ENCODE results near the gene RTN4R.

Gene RTN4R

GRCh38 chr22:20256551-20257211 is 11.4 kb downstream of the RTN4R start:
- no peak overlapping the region for H3K9ac ChIP-seq (ENCODE audit: low read length)
- TF ChIP-seq EZH2 (IDR thresholded peaks at IDR 0.05; ENCODE audit: borderline replicate concordance, low read length), result no peak
- no peak for TF ChIP-seq CTCF (IDR thresholded peaks at IDR 0.05; ENCODE audit: low read length)
- H3K4me3 ChIP-seq (ENCODE audit: low read depth, low read length, poor library complexity, severe bottlenecking), result no peak overlapping the region
- H3K27me3 ChIP-seq (ENCODE audit: insufficient read depth, low read length), result no peaks in the 10 kb centered on the region
- H3F3A ChIP-seq (ENCODE audit: insufficient read depth, low read length), result no peaks in the 10 kb centered on the region
- no peak overlapping the region for H3K27ac ChIP-seq (ENCODE audit: low read depth, low read length, poor library complexity, severe bottlenecking)
- no peaks in the 10 kb centered on the region for H3K9me2 ChIP-seq (ENCODE audit: low read depth, low read length)
- no peaks in the 10 kb centered on the region for H3K4me1 ChIP-seq (ENCODE audit: insufficient read depth, low read length, severe bottlenecking)
- H3K36me3 ChIP-seq (ENCODE audit: insufficient read depth, low read length), result no peaks in the 10 kb centered on the region
- no peaks in the 10 kb centered on the region for H4K20me1 ChIP-seq (ENCODE audit: insufficient read depth, low read length)
- no peak overlapping the region for H3K4me2 ChIP-seq (ENCODE audit: low read length)
- no peak overlapping the region for H2AFZ ChIP-seq (ENCODE audit: low read length)
- no peaks in the 10 kb centered on the region for H3K79me2 ChIP-seq (ENCODE audit: insufficient read depth, low read length)
- H3K9me3 ChIP-seq (ENCODE audit: low read length), result no peaks in the 10 kb centered on the region

GRCh38 chr22:20256027-20256426 is 12.1 kb downstream of the RTN4R start:
- TF ChIP-seq EZH2 (IDR thresholded peaks at IDR 0.05; ENCODE audit: borderline replicate concordance, low read length), result no peak
- no peak for TF ChIP-seq CTCF (IDR thresholded peaks at IDR 0.05; ENCODE audit: low read length)
- Histone ChIP-seq H3K9me2 (ENCODE audit: low read depth, low read length) (no peaks in the 10 kb centered on the region), H3K36me3 (ENCODE audit: insufficient read depth, low read length) (no peaks in the 10 kb centered on the region), H3K4me1 (ENCODE audit: insufficient read depth, low read length, severe bottlenecking) (no peaks in the 10 kb centered on the region), H3K4me3 (ENCODE audit: low read depth, low read length, poor library complexity, severe bottlenecking) (no peak overlapping the region), H3K4me2 (ENCODE audit: low read length) (no peak overlapping the region), H3K27ac (ENCODE audit: low read depth, low read length, poor library complexity, severe bottlenecking) (no peak overlapping the region), H4K20me1 (ENCODE audit: insufficient read depth, low read length) (no peaks in the 10 kb centered on the region), H3K9me3 (ENCODE audit: low read length) (no peaks in the 10 kb centered on the region), H3K9ac (ENCODE audit: low read length) (no peak overlapping the region), H3K79me2 (ENCODE audit: insufficient read depth, low read length) (no peaks in the 10 kb centered on the region), H3F3A (ENCODE audit: insufficient read depth, low read length) (no peaks in the 10 kb centered on the region), H2AFZ (ENCODE audit: low read length) (no peak overlapping the region), H3K27me3 (ENCODE audit: insufficient read depth, low read length) (no peaks in the 10 kb centered on the region)

GRCh38 chr22:20254975-20255946 is 12.9 kb downstream of the RTN4R start:
- Histone ChIP-seq H3K27ac (ENCODE audit: low read depth, low read length, poor library complexity, severe bottlenecking) (no peak overlapping the region), H4K20me1 (ENCODE audit: insufficient read depth, low read length) (no peaks in the 10 kb centered on the region), H3K4me3 (ENCODE audit: low read depth, low read length, poor library complexity, severe bottlenecking) (no peak overlapping the region), H3K27me3 (ENCODE audit: insufficient read depth, low read length) (no peaks in the 10 kb centered on the region), H3K9ac (ENCODE audit: low read length) (no peak overlapping the region), H3K79me2 (ENCODE audit: insufficient read depth, low read length) (no peaks in the 10 kb centered on the region), H3F3A (ENCODE audit: insufficient read depth, low read length) (no peaks in the 10 kb centered on the region), H3K36me3 (ENCODE audit: insufficient read depth, low read length) (no peaks in the 10 kb centered on the region), H2AFZ (ENCODE audit: low read length) (no peak overlapping the region), H3K4me1 (ENCODE audit: insufficient read depth, low read length, severe bottlenecking) (no peaks in the 10 kb centered on the region), H3K9me2 (ENCODE audit: low read depth, low read length) (no peaks in the 10 kb centered on the region), H3K4me2 (ENCODE audit: low read length) (no peak overlapping the region), H3K9me3 (ENCODE audit: low read length) (no peaks in the 10 kb centered on the region)
- no peak for TF ChIP-seq CTCF (IDR thresholded peaks at IDR 0.05; ENCODE audit: low read length)
- TF ChIP-seq EZH2 (IDR thresholded peaks at IDR 0.05; ENCODE audit: borderline replicate concordance, low read length), result no peak
